ENCODE results near the gene MAML3. TPM values are rescaled to one million over a fixed set of nuclear protein-coding genes. Genes with fewer than 3 reads are reported as not detected.

The MAML3 gene
- total RNA-seq, 2 donors from 2014 or later, result 9.3 to 10.1 TPM

- TF ChIP-seq CTCF (IDR thresholded peaks at IDR 0.05), result no peak
- intact Hi-C loops (cut with DNase I), result no loop called here
- H3K4me1 ChIP-seq, result no peaks in the 10 kb centered on the region
- H3K4me3 ChIP-seq, result no peak overlapping the region
- H3K9me3 ChIP-seq, result no peaks in the 10 kb centered on the region
- DNase-seq, result no peak
- H3K27ac ChIP-seq, result no peak overlapping the region
- no peaks in the 10 kb centered on the region for H3K27me3 ChIP-seq
- H3K9ac ChIP-seq (ENCODE audit: low read depth in 2 of 2, low read length in 2 of 2), result no peak overlapping the region
- no peaks in the 10 kb centered on the region for H3K36me3 ChIP-seq
These were observed 330.6 kb downstream of the MAML3 start for GRCh38 chr4:139823345-139823744.

GRCh38 chr4:139822391-139822790 lies 331.6 kb downstream of the MAML3 start:
- TF ChIP-seq CTCF (IDR thresholded peaks at IDR 0.05), result no peak
- no peaks in the 10 kb centered on the region for H3K4me1 ChIP-seq
- H3K27ac ChIP-seq, result no peak overlapping the region
- no peak overlapping the region for H3K9ac ChIP-seq (ENCODE audit: low read depth in 2 of 2, low read length in 2 of 2)
- H3K27me3 ChIP-seq, result no peaks in the 10 kb centered on the region
- intact Hi-C loops (cut with DNase I), result no loop called here
- H3K4me3 ChIP-seq, result no peak overlapping the region
- no peaks in the 10 kb centered on the region for H3K36me3 ChIP-seq
- H3K9me3 ChIP-seq, result no peaks in the 10 kb centered on the region
- no peak for DNase-seq

GRCh38 chr4:139819082-139819481 lies 334.9 kb downstream of the MAML3 start:
- Histone ChIP-seq H3K36me3 (no peaks in the 10 kb centered on the region), H3K9me3 (no peaks in the 10 kb centered on the region), H3K27me3 (no peaks in the 10 kb centered on the region), H3K9ac (ENCODE audit: low read depth in 2 of 2, low read length in 2 of 2) (no peak overlapping the region), H3K4me1 (peaks cover 3% of the 10 kb centered on the region), H3K4me3 (no peak overlapping the region), H3K27ac (no peak overlapping the region)
- TF ChIP-seq CTCF (IDR thresholded peaks at IDR 0.05), result no peak
- intact Hi-C loops (cut with DNase I), result no loop called here
- DNase-seq, result no peak

GRCh38 chr4:139817657-139818452 lies 336.1 kb downstream of the MAML3 start:
- Histone ChIP-seq H3K27ac (no peak overlapping the region), H3K4me3 (no peak overlapping the region), H3K4me1 (peaks cover 3% of the 10 kb centered on the region), H3K9ac (ENCODE audit: low read depth in 2 of 2, low read length in 2 of 2) (no peak overlapping the region), H3K36me3 (no peaks in the 10 kb centered on the region), H3K9me3 (no peaks in the 10 kb centered on the region), H3K27me3 (no peaks in the 10 kb centered on the region)
- DNase-seq, result no peak
- intact Hi-C loops (cut with DNase I), result no loop called here
- no peak for TF ChIP-seq CTCF (IDR thresholded peaks at IDR 0.05)

- Histone ChIP-seq H3K4me1 (peaks cover 3% of the 10 kb centered on the region), H3K27me3 (no peaks in the 10 kb centered on the region), H3K9me3 (no peaks in the 10 kb centered on the region), H3K4me3 (no peak overlapping the region), H3K9ac (ENCODE audit: low read depth in 2 of 2, low read length in 2 of 2) (no peak overlapping the region), H3K36me3 (no peaks in the 10 kb centered on the region), H3K27ac (no peak overlapping the region)
- intact Hi-C loops (cut with DNase I), result no loop called here
- no peak for TF ChIP-seq CTCF (IDR thresholded peaks at IDR 0.05)
- no peak for DNase-seq
These were observed 337.1 kb downstream of the MAML3 start for GRCh38 chr4:139816856-139817255.
